HG02938 (cell line): ENCODE results near the gene SYT5.
"Not testable (repeated sequence)": the region's sequence is repeated elsewhere in the genome, so short reads cannot be mapped to it uniquely, and the experiment has no call there.

Experiments used
- ATAC-seq: cut with Tn5 transposase; IDR thresholded peaks from one replicate; pipeline ENCODE4 v1.9.1; 2021; ENCODE audit warnings: mild to moderate bottlenecking, moderate library complexity; ENCODE audit not compliant: unreplicated experiment

SYT5 gene

DNA sequence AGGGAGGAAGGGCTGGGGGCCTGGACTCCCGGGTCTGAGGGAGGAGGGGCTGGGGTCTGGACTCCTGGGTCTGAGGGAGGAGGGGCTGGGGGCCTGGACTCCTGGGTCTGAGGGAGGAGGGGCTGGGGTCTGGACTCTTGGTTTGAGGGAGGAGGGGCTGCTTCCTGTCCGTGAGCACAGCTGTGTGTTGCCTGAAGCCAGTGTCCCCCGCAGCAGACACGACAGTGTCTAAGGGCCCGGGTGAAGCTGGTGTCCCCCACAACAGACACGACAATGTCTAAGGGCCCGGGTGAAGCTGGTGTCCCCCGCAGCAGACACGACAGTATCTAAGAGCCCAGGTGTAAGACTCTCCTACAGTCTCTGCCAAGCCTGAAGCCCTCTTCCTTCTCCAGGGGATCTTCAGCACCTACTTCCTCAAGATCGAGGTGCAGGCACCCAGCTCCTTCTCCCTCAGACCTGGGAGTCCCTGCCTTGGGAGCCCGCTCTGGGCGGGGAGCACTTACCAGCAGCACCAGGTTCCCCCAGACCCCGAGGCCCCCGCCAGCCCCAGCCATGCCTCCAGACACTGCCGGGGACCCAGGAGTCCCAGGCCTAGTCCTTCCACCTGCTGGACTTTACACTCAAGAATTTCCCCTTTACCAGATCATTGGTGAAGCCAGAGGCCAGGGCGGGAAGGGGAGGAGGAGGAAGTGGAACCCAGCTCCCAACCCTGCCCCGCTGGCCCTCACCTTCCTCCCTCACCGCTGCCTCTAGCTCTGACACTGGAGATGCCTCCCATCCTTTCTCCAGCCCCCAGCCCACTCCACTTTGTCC is 29.0 kb upstream of the SYT5 start, which contains the start of gene PTPRH:
Gene PTPRH, minus strand, starts transcription at position 622 of the 813 bp plus-strand sequence. Its CDS starts 68 bp downstream, at position 554.
- no peak for ATAC-seq

DNA sequence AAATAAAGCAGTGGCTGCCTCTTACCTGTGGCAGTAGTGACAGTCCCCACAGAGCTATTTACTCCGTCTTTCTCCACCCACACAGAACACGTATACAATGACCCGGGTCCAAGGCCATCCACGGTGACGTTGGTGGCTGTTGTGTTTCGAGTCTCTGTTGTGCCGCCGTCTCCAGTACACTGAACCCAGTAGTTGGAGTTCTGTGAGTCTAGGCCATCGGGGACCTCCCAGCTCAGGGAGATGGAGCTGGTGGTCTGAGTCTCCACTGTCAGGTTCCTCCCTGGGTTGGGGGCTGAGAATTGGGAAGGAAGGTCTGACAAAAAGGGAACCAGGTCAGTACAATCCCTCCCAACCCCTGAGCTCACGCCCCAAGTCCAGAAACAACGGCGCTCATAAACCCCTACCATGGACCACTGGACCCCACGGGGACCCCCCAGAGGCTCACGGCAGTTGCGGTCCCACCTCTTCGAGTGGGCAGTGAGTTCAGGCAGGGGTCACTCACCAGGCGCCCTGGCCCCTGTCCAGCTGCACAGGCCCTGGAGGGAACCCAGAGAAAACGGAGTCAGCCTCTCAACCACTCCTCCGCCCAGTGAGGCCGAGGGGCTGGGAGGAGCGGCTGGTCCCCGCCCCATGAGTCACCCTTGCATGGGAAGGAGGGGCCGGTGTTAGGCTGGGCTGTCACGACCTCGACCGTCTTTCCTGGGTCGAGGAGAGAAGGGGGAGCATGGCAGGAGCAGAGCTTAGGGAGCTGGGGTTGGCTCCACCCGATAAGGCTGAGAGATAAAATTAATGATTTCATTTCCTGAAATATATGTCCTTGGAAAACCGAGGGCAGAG is 26.8 kb upstream of the SYT5 start:
- ATAC-seq: no peak

DNA sequence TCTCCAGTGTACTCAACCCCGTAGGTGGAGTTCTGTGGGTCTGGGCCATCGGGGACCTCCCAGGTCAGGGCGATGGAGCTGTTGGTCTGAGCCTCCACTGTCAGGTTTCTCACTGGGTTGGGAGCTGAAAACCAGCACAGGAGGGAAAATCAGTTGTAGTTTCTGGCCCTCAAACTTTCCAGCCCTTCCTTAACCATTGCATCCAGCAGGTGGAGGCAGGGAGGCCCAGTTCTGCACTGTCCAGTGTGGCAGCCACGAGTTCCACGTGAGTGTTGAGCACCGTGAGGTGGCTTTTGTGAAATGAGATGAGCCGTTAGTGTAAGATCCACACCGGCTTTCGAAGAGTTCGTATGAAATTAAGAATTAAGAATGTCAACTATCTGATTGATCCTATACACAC is 22.1 kb upstream of the SYT5 start:
- not testable (repeated sequence) for ATAC-seq

DNA sequence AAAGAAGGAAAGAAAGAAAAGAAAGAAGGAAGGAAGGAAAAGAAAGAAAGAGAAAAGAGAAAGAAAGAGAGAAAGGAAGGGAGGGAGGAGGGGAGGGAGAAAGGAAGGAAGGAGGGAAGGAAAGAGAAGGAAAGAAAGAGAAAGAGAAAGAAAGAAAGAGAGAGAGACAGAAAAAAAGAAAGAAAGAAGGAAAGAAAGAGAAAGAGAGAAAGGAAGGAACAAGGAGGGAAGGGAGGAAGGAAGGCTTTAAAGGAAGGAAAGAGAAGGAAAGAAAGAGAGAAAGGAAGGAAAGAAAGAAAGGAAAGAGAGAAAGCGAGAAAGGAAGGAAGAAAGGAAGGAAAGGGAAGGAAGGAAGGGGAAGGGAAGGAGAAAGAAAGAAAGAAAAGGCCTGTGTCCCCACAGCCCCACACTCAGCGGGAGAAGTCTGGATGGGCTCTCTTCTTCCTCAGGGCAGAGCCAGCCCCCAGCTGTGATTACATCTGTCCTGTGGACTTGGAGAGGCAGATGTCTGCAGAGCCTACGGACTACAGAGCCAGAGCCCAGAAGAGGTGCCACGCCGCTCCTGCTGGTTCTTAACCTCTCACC is 19.6 kb upstream of the SYT5 start:
- no peak for ATAC-seq

DNA sequence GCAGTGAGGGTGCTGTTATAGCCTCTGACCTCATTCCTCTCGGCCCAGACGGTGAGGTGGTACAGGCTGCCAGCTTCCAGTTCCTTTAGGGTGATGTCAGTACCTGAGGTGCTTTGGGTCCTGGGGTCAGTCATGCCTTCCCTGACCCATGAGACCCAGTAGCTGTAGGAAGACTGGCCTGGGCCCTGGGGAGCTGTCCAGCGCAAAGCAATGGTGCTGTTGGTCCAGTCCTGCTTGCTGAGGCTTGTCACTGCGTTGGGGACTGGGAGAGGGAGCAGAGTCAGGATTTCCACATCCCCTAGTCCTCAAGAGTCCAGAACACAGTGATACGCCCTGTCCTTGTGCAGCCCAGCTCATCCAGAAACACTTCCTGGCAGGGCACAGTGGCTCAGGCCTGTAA is 18.6 kb upstream of the SYT5 start:
- ATAC-seq: no peak

DNA sequence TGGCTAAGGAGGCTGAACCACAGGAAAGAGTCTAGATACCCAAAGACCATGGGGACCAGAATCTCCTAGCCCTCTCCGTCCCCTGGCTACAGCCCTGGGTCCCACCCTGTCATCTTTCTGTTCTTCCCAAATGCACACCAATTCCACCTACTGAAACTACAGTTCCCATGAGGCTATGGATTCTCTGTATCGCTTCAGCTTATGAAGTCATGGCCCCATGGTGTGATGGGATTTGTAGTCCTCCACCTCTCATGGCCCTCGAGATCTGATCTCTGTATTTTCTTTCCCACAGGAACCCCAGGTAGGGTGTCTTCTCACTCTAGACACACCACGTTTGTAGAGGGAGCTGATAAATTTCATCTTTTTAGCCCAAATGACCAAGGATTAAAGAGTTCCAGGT is 17.4 kb upstream of the SYT5 start:
- ATAC-seq: no peak

DNA sequence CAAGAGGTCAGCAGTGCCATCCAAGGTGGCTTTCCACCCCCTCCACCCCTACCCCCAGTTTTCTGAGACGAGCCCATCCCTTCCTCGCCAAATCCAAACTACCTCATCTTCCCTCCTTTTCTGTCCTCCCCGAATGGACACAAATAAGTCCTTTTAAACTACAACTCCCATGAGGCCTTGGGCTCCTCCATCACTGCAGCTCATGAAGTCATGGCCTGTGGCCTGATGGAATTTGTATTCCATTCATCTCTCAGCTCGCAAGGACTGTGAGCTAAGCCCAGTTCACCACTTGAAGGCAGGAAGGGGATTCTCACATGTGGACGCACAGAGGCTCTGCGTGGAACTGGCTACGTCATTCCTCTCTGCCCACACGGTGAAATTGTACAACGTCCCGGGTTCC is 16.7 kb upstream of the SYT5 start:
- no peak for ATAC-seq

DNA sequence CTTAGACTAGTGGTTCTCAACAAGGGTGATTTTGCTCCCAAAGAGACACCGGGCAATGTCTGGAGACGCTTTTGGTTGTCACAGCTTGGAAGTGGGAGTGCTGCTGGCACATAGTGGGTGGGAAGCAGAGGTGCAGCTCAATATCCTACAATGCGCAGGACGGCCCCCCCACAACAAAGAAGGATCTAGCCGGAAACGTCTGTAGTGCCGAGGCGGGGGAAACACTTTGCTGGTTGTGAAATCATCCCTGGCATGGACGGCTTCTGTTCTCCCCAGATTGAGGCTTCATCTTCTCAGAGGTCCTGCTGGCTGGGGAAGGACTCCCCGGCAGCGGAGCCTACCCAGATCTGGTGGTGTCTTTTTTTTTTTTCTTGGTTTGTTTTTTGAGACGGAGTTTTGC is 13.4 kb upstream of the SYT5 start:
- no peak for ATAC-seq

DNA sequence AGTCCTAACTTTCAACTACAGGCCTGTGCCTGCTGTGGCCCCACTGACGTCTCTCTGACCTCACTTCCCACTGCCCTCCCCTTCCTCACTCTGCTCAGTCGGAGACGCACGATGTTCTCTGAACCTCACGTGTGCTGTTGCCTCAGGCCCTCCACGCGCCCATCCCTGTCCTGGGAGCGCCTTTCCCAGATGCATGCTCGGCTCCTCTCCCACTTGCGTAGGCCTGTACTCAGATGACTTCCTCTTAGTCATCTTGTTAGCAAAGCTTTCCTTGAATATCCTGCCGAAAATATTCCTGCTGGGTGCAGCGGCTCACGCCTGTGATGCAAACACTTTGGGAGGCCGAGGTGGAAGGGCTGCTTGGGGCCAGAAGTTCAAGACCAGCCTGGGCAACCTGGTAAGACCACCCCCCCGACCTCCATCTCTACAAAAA is 9.3 kb upstream of the SYT5 start:
- no peak for ATAC-seq

DNA sequence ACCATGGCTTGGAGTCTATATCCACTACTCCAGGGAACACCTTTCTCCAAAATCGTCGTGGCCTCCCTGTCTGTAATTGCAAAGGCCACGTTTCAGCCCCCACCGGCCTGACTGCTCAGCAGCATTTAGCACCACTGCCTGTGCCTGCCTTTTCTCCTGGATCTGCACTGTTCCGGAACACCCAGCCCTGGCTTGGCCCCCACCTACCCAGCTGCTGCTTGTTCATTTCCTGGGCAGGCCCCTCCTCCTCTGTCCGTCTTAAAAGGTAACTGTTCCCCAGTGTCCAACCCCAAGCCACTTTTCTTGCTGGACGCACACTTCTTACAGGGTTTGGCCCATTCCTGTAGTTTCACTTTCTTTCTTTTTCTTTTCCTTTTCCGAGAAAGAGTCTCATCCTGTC is 8.5 kb upstream of the SYT5 start:
- no peak for ATAC-seq

DNA sequence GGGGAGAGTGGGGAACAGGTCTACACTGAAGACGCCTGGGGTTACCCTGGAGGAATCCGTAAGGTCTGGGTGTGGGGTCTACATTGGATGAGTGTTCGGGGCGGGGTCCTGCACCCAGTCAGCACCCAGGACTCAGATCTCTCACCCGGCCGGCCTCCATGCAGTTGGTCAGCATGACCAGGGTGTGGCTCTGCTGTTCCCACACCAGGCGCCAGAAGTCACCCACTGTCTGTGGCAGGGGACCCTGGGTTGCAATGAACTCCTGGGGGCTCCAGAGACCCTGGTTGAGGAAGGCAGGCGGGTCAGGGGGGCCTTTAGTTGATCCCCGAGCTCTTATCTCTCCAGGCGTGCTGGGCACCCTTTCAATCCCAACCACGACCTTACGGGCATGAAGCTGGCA is 6.0 kb upstream of the SYT5 start:
- no peak for ATAC-seq

DNA sequence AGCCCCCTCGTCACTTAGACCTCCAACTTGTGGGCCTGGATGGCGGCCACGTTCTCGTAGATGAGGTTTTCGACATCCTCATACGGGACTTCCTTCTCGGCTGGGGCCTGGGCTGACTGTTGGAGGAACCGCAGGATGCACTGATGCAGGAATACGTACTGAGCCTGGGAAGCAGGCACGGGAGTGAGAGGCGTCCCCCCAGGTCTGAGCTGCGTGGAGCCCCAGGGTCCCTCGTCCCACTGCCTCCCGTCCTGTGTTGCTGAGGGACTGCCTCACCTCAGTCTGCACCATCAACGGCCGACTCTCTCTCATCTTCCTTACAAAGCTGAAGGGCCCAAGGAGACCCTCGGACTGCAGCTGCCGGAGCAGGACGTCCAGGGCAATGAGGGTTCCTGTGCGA is 1.7 kb upstream of the SYT5 start:
- no peak for ATAC-seq

DNA sequence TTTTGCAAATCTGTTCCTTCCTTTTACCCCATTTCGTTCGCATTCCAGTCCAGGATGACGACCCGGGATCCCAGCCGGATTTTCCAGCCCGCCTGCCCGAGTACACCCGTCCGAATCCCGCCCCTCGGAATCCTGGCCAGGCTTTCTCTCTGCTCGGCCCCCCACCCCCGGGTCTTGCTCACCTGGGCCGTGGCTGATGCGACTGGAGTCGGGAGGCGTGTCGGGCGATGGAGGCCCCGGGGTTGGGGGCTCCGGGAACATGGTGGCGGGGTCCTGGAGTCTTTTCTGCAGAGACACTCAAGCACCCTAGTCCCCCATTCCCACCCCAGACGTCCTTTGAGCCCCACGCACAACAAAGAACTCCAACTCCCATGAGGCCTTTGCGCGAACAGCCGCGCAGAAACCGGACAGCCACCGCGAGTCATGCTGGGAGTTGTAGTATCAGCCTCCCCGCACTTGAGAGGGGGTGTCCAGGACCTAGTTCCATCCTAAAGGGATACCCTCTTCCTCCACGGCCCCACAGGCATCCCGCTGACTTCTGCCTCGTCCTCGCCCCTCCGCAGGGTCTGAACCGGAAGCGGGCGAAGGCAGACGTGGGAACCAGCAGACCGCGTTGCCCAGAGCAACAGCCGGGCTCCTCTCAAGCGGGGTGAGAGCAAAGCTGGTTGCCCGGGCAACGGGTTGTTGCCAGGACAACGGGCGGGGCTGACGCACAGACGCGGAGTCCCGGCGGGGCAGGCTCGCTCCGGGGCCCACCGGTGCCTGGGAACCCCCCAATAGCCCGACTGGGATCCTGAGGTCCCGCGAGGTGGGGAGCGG is 1.1 kb downstream of the SYT5 start:
- peak; percentile 79 for ATAC-seq

DNA sequence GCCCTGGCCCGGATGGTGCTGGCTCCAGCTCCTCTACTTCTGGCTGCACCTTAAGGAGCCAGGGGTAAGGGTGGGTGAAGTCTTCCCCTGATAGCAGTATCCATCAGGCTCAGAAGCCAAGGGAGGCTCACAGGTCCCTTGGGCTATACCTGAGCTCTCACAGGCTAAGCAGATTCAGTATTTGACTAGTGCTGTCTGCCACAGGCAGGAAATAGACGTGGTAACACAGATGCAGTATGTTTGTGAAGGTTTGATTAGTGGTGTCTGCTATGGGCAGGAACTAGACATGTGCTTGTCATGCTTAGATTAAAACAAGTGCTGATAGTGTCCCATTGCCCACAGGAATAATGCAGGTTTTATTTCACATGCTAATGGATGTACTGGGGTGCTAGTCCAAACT is 4.0 kb downstream of the SYT5 start:
- ATAC-seq: no peak

DNA sequence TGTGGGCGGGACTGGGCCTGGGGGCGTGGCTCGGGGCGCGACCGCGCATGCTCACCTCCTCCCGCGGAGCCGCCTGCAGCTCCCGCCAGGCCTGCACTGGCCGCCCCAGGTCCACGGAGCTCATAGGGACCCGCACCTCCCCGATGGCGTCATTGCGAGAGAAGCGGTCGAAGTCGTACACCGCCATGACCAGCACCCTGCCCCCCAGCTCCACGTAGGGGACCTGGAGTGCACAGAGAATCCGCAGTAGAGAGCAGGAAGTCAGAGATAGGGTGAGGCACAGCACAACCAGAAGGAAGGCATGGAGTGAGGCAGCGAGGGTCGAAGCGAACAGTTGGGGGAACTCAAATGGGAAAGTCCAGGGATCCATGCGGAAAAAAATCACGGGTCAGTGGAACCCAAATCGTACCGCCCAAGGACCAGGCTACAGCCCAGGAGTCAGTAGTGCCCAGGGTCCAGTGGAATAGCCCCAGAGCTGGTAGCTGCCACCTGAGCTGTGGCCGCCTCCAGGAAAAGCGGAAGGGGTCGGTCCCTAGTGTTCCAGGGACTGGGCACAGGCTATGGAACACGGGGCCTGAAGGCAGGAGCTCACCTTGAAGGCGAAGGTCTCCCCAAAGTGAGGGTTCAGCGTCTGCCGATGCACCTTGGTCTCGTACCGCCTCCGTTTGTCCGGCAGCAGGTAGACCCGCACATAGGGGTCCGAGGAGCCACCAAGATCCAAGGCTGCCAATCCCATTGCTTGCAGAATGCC is 4.8 kb downstream of the SYT5 start:
- ATAC-seq: no peak

DNA sequence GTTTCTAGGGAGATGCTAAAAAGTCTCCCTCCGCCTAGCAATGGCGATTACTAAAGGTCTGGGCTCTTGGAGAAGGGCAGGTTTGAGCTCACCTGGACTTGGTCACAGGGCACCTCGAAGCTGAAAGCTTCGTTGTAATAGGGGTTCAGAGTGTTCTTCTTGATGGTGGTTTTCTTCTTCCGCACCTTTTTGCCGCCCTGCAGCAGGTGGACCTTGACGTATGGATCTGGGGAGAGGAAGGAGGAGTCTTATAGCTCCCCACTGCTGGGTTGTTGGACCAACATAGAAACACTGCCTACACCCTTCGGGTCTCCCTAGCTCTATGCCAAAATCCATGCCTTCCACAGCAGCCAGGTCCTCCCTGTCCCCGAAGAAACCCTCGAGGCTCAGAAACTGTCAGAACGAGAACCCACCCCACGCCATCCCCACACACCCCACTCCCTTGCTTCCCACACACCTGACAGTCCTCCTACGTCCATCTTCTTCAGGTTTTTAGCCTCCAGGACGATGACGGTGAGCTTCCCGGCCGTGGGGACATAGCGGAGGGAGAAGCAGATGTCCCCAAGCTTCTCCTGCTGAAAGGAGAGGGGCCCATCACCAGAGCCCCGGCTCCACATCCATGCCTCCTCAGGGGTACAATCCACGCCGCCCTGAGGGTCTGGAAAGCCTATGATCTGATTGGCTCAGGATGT is 5.5 kb downstream of the SYT5 start:
- ATAC-seq: no peak

DNA sequence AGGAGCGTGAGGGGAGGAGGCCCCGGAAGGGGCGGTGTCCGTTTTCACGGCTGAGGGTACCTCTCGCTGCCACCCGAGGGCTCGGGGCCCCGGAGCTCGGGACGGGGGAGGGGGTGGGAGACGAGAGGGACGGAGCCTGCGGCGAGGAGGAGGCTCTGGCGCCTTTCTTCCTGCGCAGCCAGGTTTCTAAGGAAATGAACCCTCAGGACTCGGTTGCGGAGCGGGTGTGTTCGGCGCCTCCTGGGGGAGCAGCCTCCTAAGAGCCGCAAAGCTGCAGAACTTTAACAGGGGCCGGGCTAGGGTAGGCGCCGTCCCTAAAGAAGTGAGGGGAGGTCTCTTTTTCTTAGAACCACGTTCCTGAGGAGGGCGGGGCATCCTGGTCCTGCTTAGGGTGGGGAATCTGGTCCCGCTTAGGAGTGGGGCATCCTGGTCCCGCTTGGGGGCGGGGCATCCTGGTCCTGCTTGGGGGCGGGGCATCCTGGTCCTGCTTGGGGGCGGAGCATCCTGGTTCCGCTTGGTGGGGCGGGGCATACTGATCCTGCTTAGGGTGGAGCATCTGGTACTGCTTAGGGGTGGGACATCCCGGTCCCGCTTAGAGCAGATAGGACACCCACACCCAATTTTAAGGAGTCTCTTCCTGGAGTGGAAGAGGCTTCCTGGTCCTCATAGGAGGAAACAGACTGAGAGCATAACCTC is 6.2 kb downstream of the SYT5 start:
- ATAC-seq: no peak

DNA sequence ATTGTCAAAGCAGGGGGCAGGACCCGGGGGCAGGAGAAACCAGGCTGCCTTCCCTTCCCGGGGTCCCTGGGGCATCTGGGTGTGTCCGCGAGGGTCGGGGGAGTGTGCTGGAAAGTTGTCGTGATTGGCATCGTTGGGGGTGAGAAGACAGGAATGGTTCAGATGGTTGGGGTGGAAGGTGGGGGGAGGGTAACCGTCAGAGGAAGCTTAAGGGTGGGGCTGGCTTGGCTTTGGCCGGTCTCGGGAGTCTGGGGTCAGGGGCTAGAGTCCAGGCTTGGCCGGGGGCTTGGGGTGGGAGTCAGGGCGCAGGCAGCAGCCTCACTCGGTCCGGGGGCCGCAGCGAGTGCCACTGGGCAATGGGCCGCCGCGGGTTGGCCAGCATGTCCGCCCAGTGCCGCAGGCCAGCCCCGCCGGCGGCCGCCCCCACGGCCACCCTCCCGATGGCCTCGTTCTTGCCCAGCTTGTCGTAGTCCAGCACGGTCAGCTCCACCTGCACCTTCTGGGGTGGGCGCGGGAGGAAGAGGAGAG is 6.8 kb downstream of the SYT5 start:
- ATAC-seq: no peak

DNA sequence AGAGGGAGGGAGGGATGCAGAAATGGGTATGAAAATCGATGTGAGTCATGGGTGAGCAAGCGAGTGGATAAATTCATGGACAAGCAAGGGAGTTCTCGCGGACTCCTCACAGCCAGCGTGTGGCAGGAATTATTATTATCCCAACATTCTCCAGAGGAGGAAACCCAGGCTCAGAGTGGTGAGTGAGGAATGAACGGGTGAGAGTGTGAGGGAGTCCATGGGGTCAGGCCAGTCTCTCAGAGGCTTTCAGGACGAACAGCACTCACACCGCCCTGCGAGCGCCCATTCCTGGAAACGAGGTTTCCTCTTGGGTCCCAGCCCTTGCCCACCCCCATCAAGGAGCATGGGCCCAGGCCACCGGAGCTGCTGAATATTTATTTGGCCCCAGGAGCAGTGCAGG is 7.3 kb downstream of the SYT5 start:
- no peak for ATAC-seq
